GM19455 (cell line): ENCODE measurements around the gene LGI2.
"Not testable (repeated sequence)": the region's sequence is repeated elsewhere in the genome, so short reads cannot be mapped to it uniquely, and the experiment has no call there.

ENCODE experiments used
- ATAC-seq: cut with Tn5 transposase; IDR thresholded peaks from one replicate; pipeline ENCODE4 v1.9.1; 2021; ENCODE audit not compliant: unreplicated experiment

Gene LGI2

GRCh38 chr4:25051534-25051933 lies 20.8 kb upstream of the LGI2 start:
- ATAC-seq = no peak

GRCh38 chr4:25050370-25051078 lies 19.8 kb upstream of the LGI2 start:
- ATAC-seq = no peak

- no peak for ATAC-seq
These were observed 12.8 kb upstream of the LGI2 start for GRCh38 chr4:25043548-25043947.

GRCh38 chr4:25033526-25033925 lies 2.8 kb upstream of the LGI2 start:
- no peak for ATAC-seq

- ATAC-seq = no peak
These were observed 1.4 kb upstream of the LGI2 start for GRCh38 chr4:25032126-25032525.

- no peak for ATAC-seq
These were observed 403 bp upstream of the LGI2 start for GRCh38 chr4:25031077-25031621.

- no peak for ATAC-seq
These were observed 1.1 kb downstream of the LGI2 start for GRCh38 chr4:25029479-25030276.

- no peak for ATAC-seq
These were observed 1.9 kb downstream of the LGI2 start for GRCh38 chr4:25028851-25029250.

GRCh38 chr4:25022766-25023165 lies 8.0 kb downstream of the LGI2 start:
- ATAC-seq = no peak

- no peak for ATAC-seq
These were observed 9.5 kb downstream of the LGI2 start for GRCh38 chr4:25021216-25021615.

- no peak for ATAC-seq
These were observed 10.5 kb downstream of the LGI2 start for GRCh38 chr4:25020236-25020635.

- no peak for ATAC-seq
These were observed 11.2 kb downstream of the LGI2 start for GRCh38 chr4:25019501-25019900.

GRCh38 chr4:25015012-25015411 lies 15.7 kb downstream of the LGI2 start:
- ATAC-seq = no peak

- not testable (repeated sequence) for ATAC-seq
These were observed 16.1 kb downstream of the LGI2 start for GRCh38 chr4:25014662-25014983.

GRCh38 chr4:25013756-25014661 lies 16.7 kb downstream of the LGI2 start:
- ATAC-seq = no peak

GRCh38 chr4:25012655-25013054 lies 18.1 kb downstream of the LGI2 start:
- ATAC-seq = no peak

GRCh38 chr4:25011135-25011866 lies 19.4 kb downstream of the LGI2 start:
- no peak for ATAC-seq

GRCh38 chr4:25007598-25007997 lies 23.1 kb downstream of the LGI2 start:
- no peak for ATAC-seq

GRCh38 chr4:25002681-25003080 lies 28.1 kb downstream of the LGI2 start:
- no peak for ATAC-seq

GRCh38 chr4:25001509-25001908 lies 29.2 kb downstream of the LGI2 start:
- no peak for ATAC-seq

GRCh38 chr4:25000639-25001038 lies 30.1 kb downstream of the LGI2 start:
- no peak for ATAC-seq
